Testis (tissue), 3 donors: ENCODE measurements around the gene MAP4K4. TPM values are rescaled to one million over a fixed set of nuclear protein-coding genes. Genes with fewer than 3 reads are reported as not detected.

Source experiments
- DNase-seq: peaks from one replicate; pipeline ENCODE4 v3.0.0-alpha.2; 2019
- H3K27ac ChIP-seq, 2 donors: fragments of 200-600 bp; sonication (generic); one replicate each; pipeline ENCODE4 v1.5.1; 2019
- H3K27me3 ChIP-seq: fragments of 200-600 bp; sonication (generic); one replicate; pipeline ENCODE4 v1.5.1; 2019
- H3K36me3 ChIP-seq: fragments of 200-600 bp; sonication (generic); one replicate; pipeline ENCODE4 v1.5.1; 2017; ENCODE audit warnings: low read depth; ENCODE audit errors: missing control alignments
- H3K4me1 ChIP-seq: fragments of 200-600 bp; sonication (generic); one replicate; pipeline ENCODE4 v1.5.1; 2019
- H3K4me3 ChIP-seq, 2 donors: fragments of 200-600 bp; sonication (generic); one replicate each; pipeline ENCODE4 v1.5.1; 2017 to 2019
- H3K9me3 ChIP-seq: fragments of 200-600 bp; sonication (generic); one replicate; pipeline ENCODE4 v1.5.1; 2017
- POLR2A ChIP-seq: fragments of 450-650 bp; IDR thresholded peaks from one replicate; pipeline ENCODE4 v1.6.1; 2017; ENCODE audit warnings: antibody characterized with exemption, mild to moderate bottlenecking, moderate library complexity
- WGBS, 2 donors: methylation state at CpG; one replicate each; pipeline ENCODE4 v1.1.5; 2018; 5-methylcytosine and 5-hydroxymethylcytosine counted together
- intact Hi-C: fragments of 100-400 bp; cut with DNase I; formaldehyde crosslinking; loops from one replicate; pipeline ENCODE4 v1.15.1; 2023; ENCODE audit warnings: low total_unique reads
- polyA plus RNA-seq: library from polyadenylated mRNA; stranded (reverse); fragments of 350-450 nt; fragmentation: Illumina TruSeq; extraction: RNeasy Lipid Tissue Mini Kit (QIAGEN cat#74804); gene quantifications from one replicate; pipeline ENCODE4 v1.2.3, GENCODE V29; 2014; ENCODE audit warnings: low read depth, low replicate concordance; ENCODE audit not compliant: insufficient read depth
- total RNA-seq, 2 donors: library from RNA; depleted of rRNA; stranded (reverse); fragments of >200 nt; gene quantifications; one replicate each; pipeline ENCODE4 v1.2.3, GENCODE V29; 2016
- TF ChIP-seq, protein P1 (sequence below), 3 experiments: fragments of 450-650 bp in 2 of 3; fragments of 200-600 bp in 1 of 3; sonication (generic) in 1 of 3; IDR thresholded peaks; one replicate each; pipeline ENCODE4 v1.5.1; 2016 to 2019; ENCODE audit warnings: antibody characterized with exemption in 3 of 3, mild to moderate bottlenecking in 2 of 3, moderate library complexity in 1 of 3

Gene MAP4K4
- total and polyA plus RNA-seq, 3 donors from 2014 or later, result 88.2 to 194 (median 174) TPM

DNA sequence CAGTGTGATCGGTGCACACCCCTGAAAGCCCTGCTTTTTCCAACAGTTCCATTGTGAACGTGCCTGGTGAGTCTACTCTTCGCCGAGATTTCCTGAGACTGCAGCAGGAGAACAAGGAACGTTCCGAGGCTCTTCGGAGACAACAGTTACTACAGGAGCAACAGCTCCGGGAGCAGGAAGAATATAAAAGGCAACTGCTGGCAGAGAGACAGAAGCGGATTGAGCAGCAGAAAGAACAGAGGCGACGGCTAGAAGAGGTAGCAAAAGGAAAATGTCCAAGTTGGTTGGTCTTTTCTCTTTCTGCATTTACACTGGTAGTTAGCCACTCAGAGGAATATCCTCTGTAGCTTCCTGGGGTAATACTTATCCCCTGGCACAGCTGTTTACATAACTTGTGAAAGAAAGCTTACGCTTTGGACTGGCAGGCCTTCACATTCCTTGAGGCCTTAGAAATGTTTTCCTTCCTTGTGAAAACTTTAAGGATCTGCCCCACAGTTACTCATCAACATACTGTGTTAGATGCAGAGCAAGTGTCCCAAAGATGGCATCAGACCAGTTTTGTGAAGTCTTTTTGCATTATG is 146.6 kb downstream of the MAP4K4 start:
- Histone ChIP-seq H3K27me3 (no peaks in the 10 kb centered on the region), H3K27ac (no peak overlapping the region), H3K9me3 (no peaks in the 10 kb centered on the region), H3K36me3 (no peaks in the 10 kb centered on the region), H3K4me3 (no peak overlapping the region), H3K4me1 (peaks cover 8% of the 10 kb centered on the region)
- TF ChIP-seq, protein P1, sequence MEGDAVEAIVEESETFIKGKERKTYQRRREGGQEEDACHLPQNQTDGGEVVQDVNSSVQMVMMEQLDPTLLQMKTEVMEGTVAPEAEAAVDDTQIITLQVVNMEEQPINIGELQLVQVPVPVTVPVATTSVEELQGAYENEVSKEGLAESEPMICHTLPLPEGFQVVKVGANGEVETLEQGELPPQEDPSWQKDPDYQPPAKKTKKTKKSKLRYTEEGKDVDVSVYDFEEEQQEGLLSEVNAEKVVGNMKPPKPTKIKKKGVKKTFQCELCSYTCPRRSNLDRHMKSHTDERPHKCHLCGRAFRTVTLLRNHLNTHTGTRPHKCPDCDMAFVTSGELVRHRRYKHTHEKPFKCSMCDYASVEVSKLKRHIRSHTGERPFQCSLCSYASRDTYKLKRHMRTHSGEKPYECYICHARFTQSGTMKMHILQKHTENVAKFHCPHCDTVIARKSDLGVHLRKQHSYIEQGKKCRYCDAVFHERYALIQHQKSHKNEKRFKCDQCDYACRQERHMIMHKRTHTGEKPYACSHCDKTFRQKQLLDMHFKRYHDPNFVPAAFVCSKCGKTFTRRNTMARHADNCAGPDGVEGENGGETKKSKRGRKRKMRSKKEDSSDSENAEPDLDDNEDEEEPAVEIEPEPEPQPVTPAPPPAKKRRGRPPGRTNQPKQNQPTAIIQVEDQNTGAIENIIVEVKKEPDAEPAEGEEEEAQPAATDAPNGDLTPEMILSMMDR (IDR thresholded peaks at IDR 0.05), result no peak
- no peak for TF ChIP-seq POLR2A
- intact Hi-C loops, result no loop called here
- WGBS, 2 donors, result 92 to 95% methylated on average over 12 of the region's 12 CpGs
- DNase-seq, result no peak

DNA sequence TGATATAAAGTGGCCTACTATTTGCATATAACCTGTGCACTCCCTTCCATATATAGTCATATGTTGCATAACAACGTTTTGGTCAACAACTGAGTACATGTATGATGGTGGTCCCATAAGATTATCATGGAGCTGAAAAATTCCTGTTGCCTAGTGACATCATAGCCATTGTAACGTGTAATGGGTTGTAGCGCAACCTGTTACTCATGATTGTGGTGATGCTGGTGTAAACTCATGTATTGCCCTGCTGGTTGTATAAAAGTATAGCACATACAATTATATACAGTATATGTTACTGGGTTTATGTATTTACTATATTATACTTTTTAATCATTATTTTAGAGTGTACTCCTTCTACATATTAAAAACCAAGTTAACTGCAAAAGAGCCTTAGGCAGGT is 149.5 kb downstream of the MAP4K4 start:
- intact Hi-C loops, result no loop called here
- Histone ChIP-seq H3K9me3 (no peaks in the 10 kb centered on the region), H3K27me3 (no peaks in the 10 kb centered on the region), H3K4me3 (no peak overlapping the region), H3K36me3 (no peaks in the 10 kb centered on the region), H3K4me1 (peaks cover 10% of the 10 kb centered on the region), H3K27ac (no peak overlapping the region)
- DNase-seq, result no peak
- TF ChIP-seq POLR2A, result no peak
- TF ChIP-seq, protein P1 (IDR thresholded peaks at IDR 0.05), result no peak
- WGBS, 2 donors, result 96 to 98% methylated on average over 3 of the region's 3 CpGs

DNA sequence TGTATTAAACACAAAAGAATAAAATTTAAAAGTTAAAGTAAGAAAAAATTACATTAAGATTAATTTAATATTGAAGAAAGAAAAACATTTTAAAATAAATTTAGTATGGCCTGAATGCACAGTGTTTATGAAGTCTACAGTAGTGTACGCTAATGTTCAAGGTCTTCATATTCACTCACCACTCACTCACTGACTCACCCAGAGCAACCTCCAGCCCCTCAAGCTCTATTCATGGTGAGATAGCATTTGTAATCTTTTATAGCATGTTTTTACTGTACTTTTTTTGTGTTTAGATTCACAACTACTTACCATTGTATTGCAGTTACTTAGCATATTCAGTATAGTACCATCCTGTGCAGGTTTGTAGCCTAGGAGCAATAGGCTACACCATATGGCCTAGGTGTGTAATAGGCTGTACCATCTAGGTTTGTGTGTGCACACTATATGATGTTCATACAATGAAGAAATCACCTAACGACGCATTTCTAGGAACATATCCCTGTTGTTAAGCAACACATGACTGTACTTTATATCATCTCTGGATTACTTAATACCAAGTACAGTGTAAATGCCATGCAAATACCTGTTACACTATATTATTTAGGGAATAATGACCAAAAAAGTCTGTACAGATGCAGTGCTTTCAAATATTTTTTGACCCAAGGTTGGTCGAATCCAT is 150.3 kb downstream of the MAP4K4 start:
- no peak overlapping the region for H3K4me3 ChIP-seq
- H3K4me1 ChIP-seq, result peaks cover 10% of the 10 kb centered on the region
- TF ChIP-seq, protein P1 (IDR thresholded peaks at IDR 0.05), result no peak
- TF ChIP-seq POLR2A, result no peak
- no peak overlapping the region for H3K27ac ChIP-seq
- no peak for DNase-seq
- no peaks in the 10 kb centered on the region for H3K9me3 ChIP-seq
- no peaks in the 10 kb centered on the region for H3K36me3 ChIP-seq
- WGBS, 2 donors, result 83 to 90% methylated on average over 4 of the region's 4 CpGs
- H3K27me3 ChIP-seq, result no peaks in the 10 kb centered on the region
- intact Hi-C loops, result no loop called here

DNA sequence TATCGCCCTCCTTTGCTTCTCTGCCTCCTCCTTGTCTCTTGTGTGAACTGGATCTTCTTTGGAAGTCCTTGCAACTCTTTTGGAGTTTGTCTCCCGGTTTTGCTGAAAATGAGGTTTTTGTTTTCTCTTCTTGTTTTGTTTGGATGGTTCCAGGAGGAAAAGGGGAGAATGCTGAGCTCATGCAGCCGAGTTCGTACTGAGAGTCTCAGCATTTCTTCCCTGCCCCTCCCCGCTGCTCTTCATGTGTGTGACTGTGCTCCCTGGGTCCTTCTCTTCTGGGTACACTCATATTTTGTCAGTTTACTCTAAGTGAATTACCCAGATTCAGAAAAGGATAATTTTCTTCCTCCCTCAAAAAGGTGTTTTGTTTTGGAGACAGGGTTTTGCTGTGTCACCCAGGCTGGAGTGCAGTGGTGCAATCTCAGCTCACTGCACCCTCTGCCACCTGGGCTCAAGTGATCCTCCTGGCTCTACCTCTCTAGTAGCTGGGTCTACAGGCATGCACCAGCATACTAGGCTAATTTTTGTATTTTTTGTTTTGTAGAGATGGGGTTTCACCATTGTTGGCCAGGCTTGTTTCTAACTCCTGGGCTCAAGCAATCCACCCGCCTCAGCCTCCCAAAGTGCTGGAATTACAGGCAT is 151.4 kb downstream of the MAP4K4 start:
- Histone ChIP-seq H3K4me3 (no peak overlapping the region), H3K4me1 (peaks cover 10% of the 10 kb centered on the region), H3K27me3 (no peaks in the 10 kb centered on the region), H3K36me3 (no peaks in the 10 kb centered on the region), H3K9me3 (no peaks in the 10 kb centered on the region), H3K27ac (no peak overlapping the region)
- intact Hi-C loops, result no loop called here
- TF ChIP-seq, protein P1 (IDR thresholded peaks at IDR 0.05), result no peak
- no peak for TF ChIP-seq POLR2A
- WGBS, 2 donors, result 54 to 59% methylated on average over 6 of the region's 6 CpGs
- DNase-seq, result no peak
